Measurements from ENCODE around the gene C20orf144.
"Not testable (repeated sequence)": the region's sequence is repeated elsewhere in the genome, so short reads cannot be mapped to it uniquely, and the experiment has no call there.

C20orf144 gene

GRCh38 chr20:33662172-33662571 is at the start of gene C20orf144:
Gene C20orf144 (plus strand): TSS chr20:33662327. CDS start chr20:33662346, 19 bp downstream.
- TF ChIP-seq JUND (IDR thresholded peaks at IDR 0.05; ENCODE audit: low read depth), result no peak
- in situ Hi-C loops (cut with HindIII; ENCODE audit: low pct_unique_long_range_greater_than_20kb, low sequenced_read_pairs), result no loop called here
- DNase-seq (ENCODE audit: low read depth in 1 of 2, low spot score in 1 of 2), result no peak

GRCh38 chr20:33621717-33622400 is 40.3 kb upstream of the C20orf144 start:
- TF ChIP-seq JUND (IDR thresholded peaks at IDR 0.05; ENCODE audit: low read depth), result no peak
- no peak for DNase-seq (ENCODE audit: low read depth in 1 of 2, low spot score in 1 of 2)
- in situ Hi-C loops (cut with HindIII; ENCODE audit: low pct_unique_long_range_greater_than_20kb, low sequenced_read_pairs), result no loop called here

- in situ Hi-C loops (cut with HindIII; ENCODE audit: low pct_unique_long_range_greater_than_20kb, low sequenced_read_pairs), result no loop called here
- DNase-seq (ENCODE audit: low read depth in 1 of 2, low spot score in 1 of 2), result no peak
- no peak for TF ChIP-seq JUND (IDR thresholded peaks at IDR 0.05; ENCODE audit: low read depth)
These were observed 39.3 kb upstream of the C20orf144 start for GRCh38 chr20:33622705-33623365.

GRCh38 chr20:33624399-33624798 is 37.7 kb upstream of the C20orf144 start:
- no peak for DNase-seq (ENCODE audit: low read depth in 1 of 2, low spot score in 1 of 2)
- in situ Hi-C loops (cut with HindIII; ENCODE audit: low pct_unique_long_range_greater_than_20kb, low sequenced_read_pairs), result no loop called here
- TF ChIP-seq JUND (IDR thresholded peaks at IDR 0.05; ENCODE audit: low read depth), result no peak

- in situ Hi-C loops (cut with HindIII; ENCODE audit: low pct_unique_long_range_greater_than_20kb, low sequenced_read_pairs), result no loop called here
- TF ChIP-seq JUND (IDR thresholded peaks at IDR 0.05; ENCODE audit: low read depth), result no peak
- no peak for DNase-seq (ENCODE audit: low read depth in 1 of 2, low spot score in 1 of 2)
These were observed 35.9 kb upstream of the C20orf144 start for GRCh38 chr20:33626190-33626589.

GRCh38 chr20:33627577-33628216 is 34.4 kb upstream of the C20orf144 start:
- TF ChIP-seq JUND (IDR thresholded peaks at IDR 0.05; ENCODE audit: low read depth), result no peak
- DNase-seq (ENCODE audit: low read depth in 1 of 2, low spot score in 1 of 2), result no peak

GRCh38 chr20:33629533-33629932 is 32.6 kb upstream of the C20orf144 start:
- in situ Hi-C loops (cut with HindIII; ENCODE audit: low pct_unique_long_range_greater_than_20kb, low sequenced_read_pairs), result no loop called here
- no peak for DNase-seq (ENCODE audit: low read depth in 1 of 2, low spot score in 1 of 2)
- TF ChIP-seq JUND (IDR thresholded peaks at IDR 0.05; ENCODE audit: low read depth), result no peak

More at GRCh38 chr20:33627577-33628216, 34.4 kb upstream of the C20orf144 start:
- in situ Hi-C loops (cut with HindIII; ENCODE audit: low pct_unique_long_range_greater_than_20kb, low sequenced_read_pairs), result no loop called here

GRCh38 chr20:33629979-33630378 is 32.1 kb upstream of the C20orf144 start:
- in situ Hi-C loops (cut with HindIII; ENCODE audit: low pct_unique_long_range_greater_than_20kb, low sequenced_read_pairs), result no loop called here
- no peak for TF ChIP-seq JUND (IDR thresholded peaks at IDR 0.05; ENCODE audit: low read depth)
- no peak for DNase-seq (ENCODE audit: low read depth in 1 of 2, low spot score in 1 of 2)

- no peak for TF ChIP-seq JUND (IDR thresholded peaks at IDR 0.05; ENCODE audit: low read depth)
- DNase-seq (ENCODE audit: low read depth in 1 of 2, low spot score in 1 of 2), result no peak
- in situ Hi-C loops (cut with HindIII; ENCODE audit: low pct_unique_long_range_greater_than_20kb, low sequenced_read_pairs), result no loop called here
These were observed 31.6 kb upstream of the C20orf144 start for GRCh38 chr20:33630507-33630906.

GRCh38 chr20:33631910-33632309 is 30.2 kb upstream of the C20orf144 start:
- DNase-seq (ENCODE audit: low read depth in 1 of 2, low spot score in 1 of 2); in situ Hi-C loops (cut with HindIII; ENCODE audit: low pct_unique_long_range_greater_than_20kb, low sequenced_read_pairs): not testable (repeated sequence)

GRCh38 chr20:33635341-33635740 is 26.8 kb upstream of the C20orf144 start:
- TF ChIP-seq JUND (IDR thresholded peaks at IDR 0.05; ENCODE audit: low read depth), result no peak
- no peak for DNase-seq (ENCODE audit: low read depth in 1 of 2, low spot score in 1 of 2)
- in situ Hi-C loops (cut with HindIII; ENCODE audit: low pct_unique_long_range_greater_than_20kb, low sequenced_read_pairs), result no loop called here

- DNase-seq (ENCODE audit: low read depth in 1 of 2, low spot score in 1 of 2), result no peak
- in situ Hi-C loops (cut with HindIII; ENCODE audit: low pct_unique_long_range_greater_than_20kb, low sequenced_read_pairs), result no loop called here
- TF ChIP-seq JUND (IDR thresholded peaks at IDR 0.05; ENCODE audit: low read depth), result no peak
These were observed 25.4 kb upstream of the C20orf144 start for GRCh38 chr20:33636776-33637175.

- TF ChIP-seq JUND (IDR thresholded peaks at IDR 0.05; ENCODE audit: low read depth), result no peak
- in situ Hi-C loops (cut with HindIII; ENCODE audit: low pct_unique_long_range_greater_than_20kb, low sequenced_read_pairs), result no loop called here
- DNase-seq (ENCODE audit: low read depth in 1 of 2, low spot score in 1 of 2), result no peak
These were observed 21.8 kb upstream of the C20orf144 start for GRCh38 chr20:33640287-33640686.

Measured in T47D (cell line).